Activated naive CD4-positive, alpha-beta T cell treated with Interleukin-2 at 50 U/mL for 16 hours (primary cell): Measurements from ENCODE around the gene ACOT7.
"Not testable (repeated sequence)": the region's sequence is repeated elsewhere in the genome, so short reads cannot be mapped to it uniquely, and the experiment has no call there.

Source experiments
- DNase-seq: peaks from one replicate; pipeline ENCODE4 v3.0.0-alpha.2; 2020

ACOT7 gene

GRCh38 chr1:6393400-6394187, at the start of gene ACOT7:
Gene ACOT7, minus strand, starts transcription at chr1:6393767. Its CDS starts 368 bp downstream, at chr1:6393399.
- peak; percentile 91 for DNase-seq

GRCh38 chr1:6441586-6441985, 48.0 kb upstream of the ACOT7 start:
- no peak for DNase-seq

- peak; percentile 81 for DNase-seq
Observed at GRCh38 chr1:6440198-6441126, 46.9 kb upstream of the ACOT7 start.

GRCh38 chr1:6438047-6438525, 44.5 kb upstream of the ACOT7 start:
- DNase-seq, result peak; percentile 78

- DNase-seq, result not testable (repeated sequence)
Observed at GRCh38 chr1:6437012-6437700, 43.6 kb upstream of the ACOT7 start.

- DNase-seq, result not testable (repeated sequence)
Observed at GRCh38 chr1:6436277-6436676, 42.7 kb upstream of the ACOT7 start.

- DNase-seq, result no peak
Observed at GRCh38 chr1:6435547-6435946, 42.0 kb upstream of the ACOT7 start.

GRCh38 chr1:6435129-6435528, 41.6 kb upstream of the ACOT7 start:
- no peak for DNase-seq

GRCh38 chr1:6434186-6434585, 40.6 kb upstream of the ACOT7 start:
- DNase-seq, result no peak

GRCh38 chr1:6431645-6432579, 38.3 kb upstream of the ACOT7 start:
- DNase-seq, result not testable (repeated sequence)

GRCh38 chr1:6429660-6430411, 36.3 kb upstream of the ACOT7 start:
- DNase-seq, result not testable (repeated sequence)

- DNase-seq, result not testable (repeated sequence)
Observed at GRCh38 chr1:6428453-6428852, 34.9 kb upstream of the ACOT7 start.

- DNase-seq, result no peak
Observed at GRCh38 chr1:6427441-6428390, 34.1 kb upstream of the ACOT7 start.

- DNase-seq, result no peak
Observed at GRCh38 chr1:6426972-6427350, 33.4 kb upstream of the ACOT7 start.

GRCh38 chr1:6426277-6426971, 32.9 kb upstream of the ACOT7 start:
- DNase-seq, result no peak

- DNase-seq, result no peak
Observed at GRCh38 chr1:6425658-6426057, 32.1 kb upstream of the ACOT7 start.

GRCh38 chr1:6424619-6425593, 31.3 kb upstream of the ACOT7 start, which contains the start of gene ESPN:
Gene ESPN, plus strand, starts transcription at chr1:6424776. Its CDS starts 180 bp downstream, at chr1:6424956.
- no peak for DNase-seq
